ENCODE data around the gene SF3A1.

Gene SF3A1

GRCh38 chr22:30285176-30285845 is 71.4 kb downstream of the SF3A1 start:
- DNase-seq, result no peak

GRCh38 chr22:30284666-30285065 is 72.0 kb downstream of the SF3A1 start:
- DNase-seq, result no peak

- DNase-seq, result no peak
Measured at GRCh38 chr22:30284172-30284571, 72.5 kb downstream of the SF3A1 start.

- DNase-seq, result no peak
Measured at GRCh38 chr22:30283342-30283741, 73.4 kb downstream of the SF3A1 start.

- DNase-seq, result no peak
Measured at GRCh38 chr22:30282616-30283046, 74.1 kb downstream of the SF3A1 start.

Measured in femur (tissue), 1 donor.